ENCODE data around the gene TRAPPC6A.

DNA sequence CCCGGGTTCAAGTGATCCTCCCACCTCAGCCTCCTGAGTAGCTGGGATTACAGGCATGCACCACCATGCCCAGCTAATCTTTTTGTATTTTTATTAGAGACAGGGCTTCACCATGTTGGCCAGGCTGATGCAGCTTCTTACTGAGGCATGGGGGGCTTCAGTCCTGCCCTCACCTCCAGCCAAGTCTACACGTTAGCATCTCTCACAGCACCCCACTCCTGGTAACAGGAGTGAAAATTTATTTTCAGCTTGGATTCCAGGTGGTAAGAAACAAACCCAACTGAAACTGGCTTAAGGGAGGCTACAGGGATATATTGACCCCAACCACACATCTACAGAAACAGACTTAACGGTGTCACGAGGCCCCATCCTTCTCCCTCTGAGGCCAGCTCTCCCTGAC lies 27.9 kb downstream of the TRAPPC6A start:
- TF ChIP-seq, protein P1, sequence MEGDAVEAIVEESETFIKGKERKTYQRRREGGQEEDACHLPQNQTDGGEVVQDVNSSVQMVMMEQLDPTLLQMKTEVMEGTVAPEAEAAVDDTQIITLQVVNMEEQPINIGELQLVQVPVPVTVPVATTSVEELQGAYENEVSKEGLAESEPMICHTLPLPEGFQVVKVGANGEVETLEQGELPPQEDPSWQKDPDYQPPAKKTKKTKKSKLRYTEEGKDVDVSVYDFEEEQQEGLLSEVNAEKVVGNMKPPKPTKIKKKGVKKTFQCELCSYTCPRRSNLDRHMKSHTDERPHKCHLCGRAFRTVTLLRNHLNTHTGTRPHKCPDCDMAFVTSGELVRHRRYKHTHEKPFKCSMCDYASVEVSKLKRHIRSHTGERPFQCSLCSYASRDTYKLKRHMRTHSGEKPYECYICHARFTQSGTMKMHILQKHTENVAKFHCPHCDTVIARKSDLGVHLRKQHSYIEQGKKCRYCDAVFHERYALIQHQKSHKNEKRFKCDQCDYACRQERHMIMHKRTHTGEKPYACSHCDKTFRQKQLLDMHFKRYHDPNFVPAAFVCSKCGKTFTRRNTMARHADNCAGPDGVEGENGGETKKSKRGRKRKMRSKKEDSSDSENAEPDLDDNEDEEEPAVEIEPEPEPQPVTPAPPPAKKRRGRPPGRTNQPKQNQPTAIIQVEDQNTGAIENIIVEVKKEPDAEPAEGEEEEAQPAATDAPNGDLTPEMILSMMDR (IDR thresholded peaks at IDR 0.05), result no peak
- no peak for TF ChIP-seq EZH2 (IDR thresholded peaks at IDR 0.05; ENCODE audit: borderline replicate concordance, insufficient read depth, low read depth, low read length, poor library complexity, severe bottlenecking)
